ENCODE data around the gene NFATC2.
"Not testable (repeated sequence)": the region's sequence is repeated elsewhere in the genome, so short reads cannot be mapped to it uniquely, and the experiment has no call there.

NFATC2 gene

GRCh38 chr20:51495921-51496545 is 46.5 kb downstream of the NFATC2 start:
- DNase-seq (ENCODE audit: low read depth, low spot score), result no peak

- DNase-seq (ENCODE audit: low read depth, low spot score), result no peak
These were observed 47.2 kb downstream of the NFATC2 start for GRCh38 chr20:51495291-51495690.

- no peak for DNase-seq (ENCODE audit: low read depth, low spot score)
These were observed 48.0 kb downstream of the NFATC2 start for GRCh38 chr20:51494241-51495110.

GRCh38 chr20:51493346-51493791 is 49.1 kb downstream of the NFATC2 start:
- DNase-seq (ENCODE audit: low read depth, low spot score), result no peak

DNA sequence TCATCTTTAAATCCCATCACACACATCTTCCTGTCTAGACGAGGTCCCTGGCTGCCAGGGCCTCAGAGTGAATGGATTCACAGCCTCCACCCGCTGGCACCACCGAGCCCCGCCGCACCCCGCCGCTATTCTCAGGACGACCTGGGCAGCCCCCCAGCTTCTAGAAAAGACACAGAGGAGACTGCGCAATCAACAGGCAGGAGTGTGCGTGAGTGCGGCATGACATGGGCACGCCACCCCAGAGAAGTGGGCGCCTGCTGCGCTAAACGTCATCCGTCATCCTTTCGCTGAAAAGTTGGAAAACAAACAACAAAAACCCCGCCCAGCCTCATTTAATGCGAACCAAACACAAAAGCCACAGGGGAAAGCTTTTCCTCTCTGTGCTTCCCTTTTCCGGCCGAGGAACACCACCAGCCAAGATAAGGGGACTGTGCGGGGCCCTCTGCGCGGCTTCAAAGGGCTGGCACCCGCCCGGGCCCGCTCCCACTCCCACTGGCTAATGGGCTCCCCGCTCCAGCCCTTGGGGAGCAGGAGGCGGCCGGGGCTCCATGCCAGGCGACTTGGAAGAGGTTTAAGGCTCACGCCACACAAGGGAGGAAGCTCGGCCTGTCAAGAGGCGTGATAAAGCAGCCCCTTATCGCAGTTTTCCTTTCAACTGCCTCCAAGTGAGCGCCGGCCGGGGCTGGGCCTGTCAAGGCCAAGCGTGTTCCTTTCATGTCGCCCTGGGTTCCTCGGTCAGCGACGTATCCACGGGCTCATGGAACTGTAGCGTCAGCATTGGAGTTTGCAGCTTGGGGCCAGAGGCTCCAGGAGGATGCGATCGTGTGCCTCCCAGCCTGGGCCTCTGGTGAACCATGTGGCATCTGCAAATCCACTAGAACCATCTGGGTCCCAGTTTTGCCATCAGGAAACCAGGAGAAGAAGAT is 50.1 kb downstream of the NFATC2 start:
- DNase-seq (ENCODE audit: low read depth, low spot score), result no peak

GRCh38 chr20:51491393-51491792 is 51.1 kb downstream of the NFATC2 start:
- DNase-seq (ENCODE audit: low read depth, low spot score), result no peak

GRCh38 chr20:51490635-51491034 is 51.9 kb downstream of the NFATC2 start:
- no peak for DNase-seq (ENCODE audit: low read depth, low spot score)

DNA sequence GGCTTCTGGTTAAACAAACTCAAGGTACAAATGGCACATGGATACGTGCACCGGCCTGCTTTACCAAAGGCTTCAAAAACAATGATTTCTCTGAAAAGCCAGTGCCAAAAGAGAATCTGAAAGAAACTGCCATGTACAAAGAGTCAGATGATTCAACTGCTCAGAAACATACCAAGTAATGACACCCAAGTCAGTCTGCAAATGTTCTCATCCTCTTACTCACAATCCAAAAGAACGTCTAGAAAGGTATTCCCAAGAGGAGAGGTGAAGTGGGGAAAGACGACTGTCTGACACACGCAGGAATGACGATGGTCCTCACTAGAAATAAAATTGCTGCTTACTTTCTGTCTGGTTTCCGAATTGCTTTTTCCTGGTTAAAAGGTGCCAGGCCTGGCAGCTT is 52.9 kb downstream of the NFATC2 start:
- DNase-seq (ENCODE audit: low read depth, low spot score), result no peak

GRCh38 chr20:51488331-51488730 is 54.2 kb downstream of the NFATC2 start:
- DNase-seq (ENCODE audit: low read depth, low spot score), result no peak

- DNase-seq (ENCODE audit: low read depth, low spot score), result no peak
These were observed 54.8 kb downstream of the NFATC2 start for GRCh38 chr20:51487565-51488268.

DNA sequence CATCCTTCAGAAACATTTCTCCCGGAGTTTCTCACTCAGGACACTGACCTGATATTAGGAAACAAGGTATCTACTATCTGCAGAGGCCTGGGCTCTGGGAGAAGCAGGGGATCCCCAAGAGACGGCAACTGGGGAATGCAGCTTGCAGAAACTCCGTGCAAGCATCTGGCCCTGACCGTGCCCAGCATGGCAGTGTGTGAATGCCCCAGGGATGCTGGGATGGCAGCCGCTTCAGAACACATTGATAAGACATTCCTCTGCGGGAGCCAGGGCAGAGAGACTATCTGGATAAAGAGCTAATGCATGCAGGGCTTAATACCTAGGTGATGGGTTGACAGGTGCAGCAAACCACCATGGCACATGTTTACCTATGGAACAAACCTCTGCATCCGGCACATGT is 55.4 kb downstream of the NFATC2 start:
- DNase-seq (ENCODE audit: low read depth, low spot score), result no peak

DNA sequence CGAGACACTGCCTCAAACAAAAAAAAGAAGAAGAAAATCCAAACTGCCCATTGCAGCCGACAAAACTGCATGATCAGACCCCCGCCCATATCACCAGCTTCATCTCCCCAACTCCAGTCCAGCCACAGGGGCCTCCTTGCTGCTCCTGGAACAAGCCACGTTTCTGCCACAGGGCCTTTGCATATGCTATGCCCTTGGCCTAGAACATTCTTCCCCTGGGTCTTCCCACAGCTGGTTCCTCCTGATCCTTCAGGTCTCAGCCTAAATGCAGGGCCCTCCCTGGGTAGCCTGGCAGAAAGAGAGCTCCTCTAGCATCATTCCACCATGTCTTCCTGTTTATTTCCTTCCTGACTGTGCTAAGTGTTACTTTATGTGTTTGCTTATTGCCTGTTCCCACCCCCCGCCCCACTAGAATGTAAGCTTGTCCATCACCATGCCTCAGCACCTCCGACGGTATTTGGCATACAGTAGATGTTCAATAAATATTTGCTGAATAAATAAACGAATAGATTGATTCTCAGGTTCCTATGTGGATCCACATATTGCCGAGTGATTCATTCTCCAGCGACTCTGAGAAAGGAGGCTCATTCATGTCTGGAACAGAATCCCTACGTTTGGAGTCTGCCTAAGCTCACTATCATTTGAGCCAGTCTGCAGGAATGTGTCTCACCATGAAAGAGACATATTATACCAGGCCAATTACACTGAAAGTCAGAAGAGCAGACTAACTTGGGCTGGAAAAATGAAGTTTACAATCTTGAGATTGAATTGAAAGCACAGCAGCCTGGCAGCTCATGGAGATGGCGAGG is 56.1 kb downstream of the NFATC2 start:
- no peak for DNase-seq (ENCODE audit: low read depth, low spot score)

GRCh38 chr20:51484831-51485230 is 57.7 kb downstream of the NFATC2 start:
- no peak for DNase-seq (ENCODE audit: low read depth, low spot score)

GRCh38 chr20:51484141-51484815 is 58.2 kb downstream of the NFATC2 start:
- no peak for DNase-seq (ENCODE audit: low read depth, low spot score)

DNA sequence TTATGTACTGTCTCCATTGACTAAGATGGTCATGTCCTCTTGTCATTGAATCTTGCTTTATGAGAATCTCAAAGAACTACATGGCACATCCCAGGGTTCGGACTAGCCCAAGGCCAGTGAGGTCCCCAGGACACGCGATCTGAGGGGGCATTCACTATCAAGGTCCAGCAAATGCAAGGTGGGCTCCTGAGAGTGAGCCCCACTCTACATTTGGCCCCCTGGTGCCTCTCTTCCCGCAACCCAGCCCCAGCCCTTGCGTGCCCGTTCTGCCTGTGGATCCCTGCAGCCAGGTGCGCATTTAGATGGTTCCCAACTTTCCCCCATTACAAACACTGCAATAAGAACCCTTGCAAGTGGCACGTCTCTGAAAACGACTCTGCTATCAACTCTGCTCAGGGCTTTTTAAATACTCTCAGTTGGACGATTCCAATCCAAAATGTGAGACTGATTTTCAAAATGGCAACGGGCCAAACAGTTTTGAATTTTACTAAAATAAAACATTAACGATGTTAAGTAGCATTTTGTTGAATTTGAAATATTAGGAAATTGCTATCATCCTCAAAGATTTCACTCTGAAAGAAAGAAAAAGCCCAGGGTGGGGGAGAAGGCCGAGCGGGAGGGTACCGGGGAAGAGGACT is 59.6 kb downstream of the NFATC2 start:
- no peak for DNase-seq (ENCODE audit: low read depth, low spot score)

- DNase-seq (ENCODE audit: low read depth, low spot score), result no peak
These were observed 61.1 kb downstream of the NFATC2 start for GRCh38 chr20:51481341-51481914.

- no peak for DNase-seq (ENCODE audit: low read depth, low spot score)
These were observed 61.8 kb downstream of the NFATC2 start for GRCh38 chr20:51480507-51481270.

DNA sequence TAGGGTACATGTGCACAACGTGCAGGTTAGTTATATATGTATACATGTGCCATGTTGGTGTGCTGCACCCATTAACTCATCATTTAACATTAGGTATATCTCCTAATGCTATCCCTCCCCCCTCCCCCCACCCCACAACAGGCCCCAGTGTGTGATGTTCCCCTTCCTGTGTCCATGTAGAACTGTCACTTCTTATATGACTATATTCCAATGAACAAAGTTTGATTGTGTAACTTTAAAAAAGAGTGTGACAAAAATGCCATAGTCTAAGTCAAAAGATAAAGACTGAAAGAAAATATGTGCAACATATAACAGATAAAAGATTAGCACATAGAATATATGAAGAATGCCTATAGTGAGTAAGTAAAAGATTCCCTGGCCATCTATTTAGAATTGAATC is 66.4 kb downstream of the NFATC2 start:
- not testable (repeated sequence) for DNase-seq (ENCODE audit: low read depth, low spot score)
